Stimulated activated CD8-positive, alpha-beta memory T cell treated with anti-CD3 and anti-CD28 coated beads, Interleukin-4, amount 100 ng/mL, for 48 hours (primary cell): Measurements from ENCODE around the gene SPTBN4.
"Not testable (repeated sequence)": the region's sequence is repeated elsewhere in the genome, so short reads cannot be mapped to it uniquely, and the experiment has no call there.

Experiments
- DNase-seq: peaks from one replicate; pipeline ENCODE4 v3.0.0-alpha.2; 2020

The SPTBN4 gene

GRCh38 chr19:40466985-40467734, at the start of gene SPTBN4:
Gene SPTBN4 (plus strand): TSS chr19:40467001. CDS start chr19:40472622, 5,621 bp downstream.
- no peak for DNase-seq

GRCh38 chr19:40417643-40417981, 49.2 kb upstream of the SPTBN4 start:
- no peak for DNase-seq

DNA sequence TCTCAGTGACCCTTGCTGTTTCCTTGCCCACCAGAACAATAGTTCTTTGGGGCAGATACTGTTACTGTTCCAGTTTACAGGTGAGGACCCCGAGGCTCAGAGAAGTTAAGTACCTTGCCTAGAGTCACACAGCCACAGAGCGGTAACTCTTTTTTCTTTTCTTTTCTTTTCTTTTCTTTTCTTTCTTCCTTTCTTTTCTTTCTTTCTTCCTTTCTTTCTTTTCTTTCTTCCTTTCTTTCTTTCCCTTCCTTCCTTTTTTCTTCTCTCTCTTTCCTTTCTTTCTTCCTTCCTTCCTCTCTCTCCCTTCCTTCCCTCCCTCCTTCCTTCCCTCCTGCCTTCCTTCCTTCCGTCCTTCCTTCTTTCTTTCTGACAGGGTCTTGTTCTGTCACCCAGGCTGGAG, 48.8 kb upstream of the SPTBN4 start:
- no peak for DNase-seq

DNA sequence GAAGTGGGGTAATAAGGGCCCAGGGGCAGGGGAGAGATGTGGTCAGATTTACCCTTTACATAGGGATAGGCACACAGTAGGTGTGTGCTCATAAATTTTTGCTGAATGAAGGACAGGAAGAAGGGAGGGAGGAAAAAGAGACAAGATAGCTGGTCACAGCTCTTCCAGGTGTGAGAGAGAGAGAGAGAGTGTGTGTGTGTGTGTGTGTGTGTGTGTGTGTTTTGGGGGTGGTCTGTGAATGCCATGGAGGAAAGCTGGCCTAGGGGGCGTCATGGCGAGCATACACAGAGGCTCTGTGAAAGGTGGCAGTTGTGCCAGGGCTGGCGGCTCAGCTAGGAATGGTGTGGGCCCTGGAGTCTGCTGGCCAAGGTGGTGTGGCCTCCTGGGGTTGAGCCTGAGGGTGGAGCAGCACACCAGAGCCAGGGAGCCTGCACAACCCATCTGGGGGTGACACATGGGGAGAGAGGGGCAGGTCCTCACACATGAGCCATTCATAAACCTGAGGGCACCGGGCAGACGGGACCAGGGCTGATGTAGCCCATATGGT, 47.7 kb upstream of the SPTBN4 start:
- no peak for DNase-seq

- no peak for DNase-seq
Observed at GRCh38 chr19:40419780-40420179, 47.0 kb upstream of the SPTBN4 start.

DNA sequence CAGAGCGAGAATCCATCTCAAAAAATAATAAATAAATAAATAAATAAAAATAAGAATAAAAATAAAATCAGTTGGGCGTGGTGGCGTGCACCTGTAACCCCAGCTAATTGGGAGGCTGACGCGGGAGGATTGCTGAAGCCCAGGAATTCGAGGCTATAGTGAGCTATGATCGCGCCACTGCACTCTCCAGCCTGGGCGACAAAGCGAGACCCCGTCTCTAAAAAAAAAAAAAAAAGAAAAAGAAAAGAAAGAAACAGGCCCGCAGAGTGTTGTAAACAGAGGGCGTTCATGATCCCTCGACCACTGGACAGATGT, 46.4 kb upstream of the SPTBN4 start:
- DNase-seq, result no peak

DNA sequence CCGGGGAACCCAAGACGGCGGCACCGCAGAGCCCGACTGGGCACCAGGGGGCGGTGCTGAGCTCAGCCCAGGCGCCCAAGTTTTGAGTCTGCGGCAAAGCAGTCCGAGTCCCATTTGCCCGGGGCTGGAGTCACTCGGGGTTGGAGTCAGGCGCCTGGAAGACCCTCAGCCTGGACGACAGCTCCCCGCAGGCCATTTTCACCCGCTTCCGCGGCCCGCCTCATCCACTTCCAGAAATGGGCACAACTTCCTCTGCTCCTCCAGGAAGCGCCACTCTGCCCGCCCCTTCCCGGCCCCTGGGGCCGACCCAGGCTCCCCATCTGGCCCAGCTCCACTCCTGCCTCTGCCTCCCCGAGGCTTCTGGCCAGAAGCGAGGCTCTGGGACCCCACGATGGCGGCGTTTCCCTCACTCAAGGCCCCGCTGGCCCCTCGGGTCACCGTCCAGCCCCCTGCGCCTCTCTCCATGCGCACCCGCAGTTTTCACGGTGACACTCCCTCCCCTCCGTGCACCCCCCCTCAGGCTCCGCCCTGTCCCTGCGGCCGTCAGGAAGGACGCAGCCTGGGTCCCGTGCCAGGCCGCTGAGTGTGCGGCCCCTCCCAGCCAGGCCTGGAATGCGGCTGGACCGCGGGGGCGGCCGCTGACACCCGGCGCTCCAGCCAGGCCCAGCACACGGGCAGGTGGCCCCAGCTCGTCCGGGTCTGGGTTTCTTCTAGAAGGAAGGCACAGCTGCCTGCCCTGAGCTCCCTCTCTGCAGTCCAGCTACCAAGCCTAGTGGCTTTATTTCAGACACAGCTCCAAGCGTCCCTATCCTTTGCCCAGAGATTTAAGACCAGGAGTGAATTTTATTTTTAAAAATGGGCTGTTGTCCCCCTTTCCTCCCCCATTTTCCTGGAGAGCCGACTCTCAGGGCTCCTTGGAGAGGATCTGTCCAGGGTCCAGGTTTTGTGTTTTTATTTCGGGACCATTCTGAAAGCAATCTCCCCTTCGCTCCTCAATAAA, 45.7 kb upstream of the SPTBN4 start:
- peak; percentile 83 for DNase-seq

DNA sequence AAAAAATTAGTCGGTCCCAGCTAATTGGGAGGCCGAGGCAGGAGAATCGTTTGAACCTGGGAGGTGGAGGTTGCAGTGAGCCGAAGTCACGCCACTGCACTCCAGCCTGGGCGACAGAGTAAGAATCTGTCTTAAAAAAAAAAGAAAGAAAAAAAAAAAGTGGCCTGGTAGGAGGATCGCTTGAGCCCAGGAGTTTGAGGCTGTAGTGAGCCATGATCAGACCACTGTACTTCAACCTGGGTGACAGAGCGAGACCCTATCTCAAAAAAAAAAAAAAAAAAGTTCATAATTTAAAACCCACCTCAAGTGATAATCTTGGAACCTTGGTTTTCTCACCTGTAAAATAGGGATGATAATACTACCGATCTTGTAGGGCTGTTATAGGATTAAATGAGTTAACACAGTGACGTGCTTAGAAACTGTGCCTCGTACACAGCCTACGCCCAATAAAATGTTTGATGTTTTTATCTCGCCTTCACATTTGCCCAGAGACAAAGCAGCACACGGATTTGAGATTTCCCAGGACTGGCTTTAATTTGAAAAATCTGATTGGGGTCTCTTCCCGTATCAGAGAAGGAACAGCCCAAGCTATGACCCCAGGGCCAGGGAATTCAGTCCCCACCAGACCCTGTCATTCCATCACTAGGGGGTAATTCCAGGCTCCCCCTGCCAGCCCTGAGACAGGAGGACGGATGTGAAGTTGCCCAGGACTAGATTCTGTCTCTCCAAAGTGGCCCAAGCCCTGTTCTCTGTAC, 44.6 kb upstream of the SPTBN4 start:
- no peak for DNase-seq

- DNase-seq, result no peak
Observed at GRCh38 chr19:40422748-40423566, 43.8 kb upstream of the SPTBN4 start.

DNA sequence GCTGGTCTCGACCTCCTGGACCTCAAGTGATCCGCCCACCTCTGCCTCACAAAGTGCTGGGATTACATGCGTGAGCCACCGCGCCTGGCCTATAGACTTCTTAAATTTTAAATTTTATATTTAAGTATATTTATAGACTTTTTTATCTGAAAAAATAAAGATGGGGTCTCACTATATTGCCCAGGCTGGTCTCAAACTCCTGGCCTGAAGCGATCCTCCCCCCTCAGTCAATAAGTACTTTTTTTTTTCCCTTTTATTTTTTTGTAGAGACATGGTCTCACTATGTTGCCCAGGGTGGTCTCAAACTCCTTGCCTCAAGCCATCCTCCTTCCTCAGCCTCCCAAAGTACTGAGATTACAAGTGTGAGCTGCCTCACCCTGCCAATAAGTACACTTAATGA, 42.9 kb upstream of the SPTBN4 start:
- no peak for DNase-seq

DNA sequence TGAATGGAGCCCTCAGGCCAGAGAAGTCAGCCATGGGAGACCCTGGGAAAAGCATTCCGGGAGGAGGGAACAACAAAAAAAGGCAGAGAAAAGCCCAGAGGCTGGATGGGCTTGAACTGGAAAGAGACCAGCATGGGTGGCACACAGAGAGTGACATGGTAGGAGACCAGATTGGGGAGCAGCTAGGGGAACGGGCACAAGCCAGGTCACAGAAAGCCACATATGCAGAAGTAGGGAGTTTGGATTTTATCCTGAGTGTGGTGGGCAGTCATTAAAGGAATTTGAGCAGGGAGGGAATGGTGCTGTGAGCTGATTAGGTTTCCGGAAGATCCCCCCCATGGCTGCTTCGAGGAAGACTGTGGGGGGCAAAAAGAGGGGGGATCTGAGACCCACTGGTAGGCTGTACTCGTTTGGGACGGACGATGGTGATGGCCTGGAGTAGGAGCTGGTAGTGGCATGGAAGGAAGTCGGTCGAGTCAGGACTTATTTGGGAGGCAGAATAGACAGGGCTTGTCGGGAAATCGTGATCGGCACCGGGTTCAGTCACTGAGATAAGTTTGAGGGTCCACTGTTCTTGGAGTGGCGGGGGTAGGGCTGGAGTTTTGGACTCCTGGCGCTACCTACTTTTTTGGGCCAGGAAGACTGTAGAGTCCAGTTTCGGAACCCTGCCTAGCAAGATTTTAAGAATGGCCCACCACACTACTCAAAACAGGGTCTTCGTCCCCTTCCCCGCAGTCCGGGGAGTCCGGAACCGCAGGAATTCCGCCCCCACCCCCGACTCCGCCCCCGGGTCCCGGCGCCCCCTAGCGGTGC, 42.0 kb upstream of the SPTBN4 start:
- no peak for DNase-seq

- DNase-seq, result peak; percentile 100
Observed at GRCh38 chr19:40425450-40426287, 41.1 kb upstream of the SPTBN4 start, which contains the start of gene SERTAD1. Gene SERTAD1 (minus strand): TSS chr19:40425992. CDS start chr19:40423546, 2,446 bp downstream.

DNA sequence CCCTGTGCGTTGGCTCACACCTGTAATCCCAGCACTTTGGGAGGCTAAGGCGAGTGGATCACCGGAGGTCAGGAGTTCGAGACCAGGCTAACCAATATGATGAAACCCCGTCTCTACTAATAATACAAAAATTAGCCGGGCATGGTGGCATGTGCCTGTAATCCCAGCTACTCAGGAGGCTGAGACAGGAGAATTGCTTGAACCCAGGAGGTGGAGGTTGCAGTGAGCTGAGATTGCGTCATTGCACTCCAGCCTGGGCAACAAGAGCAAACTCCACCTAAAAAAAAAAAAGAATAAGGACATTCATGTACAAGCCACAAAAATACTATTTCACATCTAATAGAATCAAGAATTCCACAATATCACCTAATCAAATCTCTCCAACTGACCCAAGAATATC, 38.6 kb upstream of the SPTBN4 start:
- DNase-seq, result not testable (repeated sequence)

DNA sequence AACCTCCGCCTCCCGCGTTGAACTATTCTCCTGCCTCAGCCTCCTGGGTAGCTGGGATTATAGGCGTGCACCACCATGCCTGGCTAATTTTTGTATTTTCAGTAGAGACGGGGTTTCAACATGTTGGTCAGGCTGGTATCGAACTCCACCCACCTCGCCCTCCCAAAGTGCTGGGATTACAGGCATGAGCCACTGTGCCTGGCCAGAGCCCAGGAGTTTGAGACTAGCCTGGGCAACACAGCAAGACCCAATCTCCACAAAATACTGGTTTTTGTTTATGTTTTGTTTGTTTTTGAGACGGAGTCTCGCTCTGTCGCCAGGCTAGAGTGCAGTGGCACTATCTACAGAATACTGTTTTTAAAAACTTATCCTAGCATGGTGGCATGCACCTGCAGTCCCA, 36.6 kb upstream of the SPTBN4 start:
- DNase-seq, result not testable (repeated sequence)

GRCh38 chr19:40431698-40432097, 35.1 kb upstream of the SPTBN4 start:
- no peak for DNase-seq

DNA sequence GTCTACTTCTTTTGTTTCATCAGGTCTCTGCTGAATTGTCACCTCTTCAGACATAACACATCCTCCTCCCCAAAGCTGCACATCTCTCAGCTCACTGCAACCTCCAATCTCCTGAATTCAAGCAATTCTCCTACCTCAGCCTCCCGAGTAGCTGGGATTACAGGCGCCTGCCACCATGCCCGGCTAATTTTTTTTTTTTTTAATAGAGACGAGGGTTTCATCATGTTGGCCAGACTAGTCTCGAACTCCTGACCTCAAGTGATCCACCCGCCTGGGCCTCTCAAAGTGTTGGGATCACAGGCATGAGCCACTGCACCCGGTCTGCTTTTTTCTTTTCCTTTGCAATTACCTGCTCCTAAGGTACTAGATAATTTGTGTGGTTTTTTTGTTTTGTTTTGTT, 34.0 kb upstream of the SPTBN4 start:
- DNase-seq, result not testable (repeated sequence)

GRCh38 chr19:40433391-40434216, 33.2 kb upstream of the SPTBN4 start:
- DNase-seq, result peak; percentile 55

GRCh38 chr19:40438284-40438683, 28.5 kb upstream of the SPTBN4 start:
- no peak for DNase-seq

DNA sequence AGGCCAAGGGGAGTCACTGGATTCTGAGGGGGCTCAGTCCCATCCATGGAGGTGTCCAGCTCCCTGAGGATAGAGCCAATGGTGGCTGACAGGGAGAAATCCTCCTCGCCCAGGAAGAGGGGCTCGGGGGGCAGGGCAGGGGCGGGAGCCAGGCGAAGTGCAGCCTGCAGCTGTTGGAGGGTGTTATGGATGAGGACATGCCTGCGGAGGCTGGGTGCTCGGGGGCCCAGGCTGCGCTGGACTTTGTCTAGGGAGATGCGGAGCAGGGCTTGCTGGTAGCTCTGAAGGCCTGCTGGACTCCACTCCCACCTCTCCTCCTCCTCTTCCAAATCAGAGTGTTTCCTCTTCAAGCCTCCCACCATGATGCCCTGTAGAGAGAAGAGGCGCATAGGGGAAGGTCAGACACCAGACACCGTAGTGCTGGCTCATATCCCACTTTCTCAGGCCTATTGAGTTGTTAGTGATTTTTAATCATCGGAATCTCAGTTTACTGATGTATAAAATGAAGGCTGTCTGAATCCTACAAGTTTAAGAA, 25.0 kb upstream of the SPTBN4 start:
- no peak for DNase-seq
